ENCODE results near the gene BAIAP2L1.

BAIAP2L1 gene

DNA sequence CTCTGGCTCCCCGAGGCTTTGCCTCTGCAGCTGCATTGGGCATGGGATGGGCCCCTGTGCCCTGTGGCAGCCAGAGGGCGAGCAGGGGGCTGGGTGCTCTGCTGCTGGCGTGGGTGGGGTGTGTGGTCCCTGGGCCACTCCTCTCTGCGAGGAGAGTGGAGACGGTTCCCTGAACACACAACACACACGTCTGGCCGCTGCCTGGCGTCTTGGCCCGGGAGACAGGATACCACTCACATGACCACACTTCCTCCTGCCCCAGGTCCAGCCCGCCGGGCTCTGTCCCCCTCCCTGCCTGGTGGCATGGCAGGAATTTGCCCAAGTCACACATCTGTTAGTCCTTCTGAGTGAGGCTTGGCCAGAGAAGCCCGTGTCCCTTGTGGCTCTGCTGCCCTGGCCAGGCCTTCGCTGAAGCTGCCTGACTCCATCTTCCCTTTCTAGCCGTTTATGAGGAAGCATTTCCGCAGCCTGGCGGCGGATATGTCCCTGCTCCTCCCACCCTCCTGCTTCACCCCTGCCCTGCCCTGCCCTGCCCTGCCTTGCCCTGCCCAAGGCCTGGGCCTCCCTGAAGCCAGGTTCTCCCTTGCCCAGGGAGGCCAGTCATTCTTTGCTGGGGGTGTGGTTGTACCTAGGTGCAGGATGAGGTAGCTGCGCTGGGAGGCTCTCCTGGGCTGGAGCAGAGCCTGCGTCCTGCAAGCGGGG lies 116.4 kb downstream of the BAIAP2L1 start:
- DNase-seq (ENCODE audit: extremely low read depth, low read depth) = peak; percentile 26
- peak overlapping the region; percentile 79 for H3K4me3 ChIP-seq (replicated peaks; ENCODE audit: low read depth, low read length)
- TF ChIP-seq, protein P1, sequence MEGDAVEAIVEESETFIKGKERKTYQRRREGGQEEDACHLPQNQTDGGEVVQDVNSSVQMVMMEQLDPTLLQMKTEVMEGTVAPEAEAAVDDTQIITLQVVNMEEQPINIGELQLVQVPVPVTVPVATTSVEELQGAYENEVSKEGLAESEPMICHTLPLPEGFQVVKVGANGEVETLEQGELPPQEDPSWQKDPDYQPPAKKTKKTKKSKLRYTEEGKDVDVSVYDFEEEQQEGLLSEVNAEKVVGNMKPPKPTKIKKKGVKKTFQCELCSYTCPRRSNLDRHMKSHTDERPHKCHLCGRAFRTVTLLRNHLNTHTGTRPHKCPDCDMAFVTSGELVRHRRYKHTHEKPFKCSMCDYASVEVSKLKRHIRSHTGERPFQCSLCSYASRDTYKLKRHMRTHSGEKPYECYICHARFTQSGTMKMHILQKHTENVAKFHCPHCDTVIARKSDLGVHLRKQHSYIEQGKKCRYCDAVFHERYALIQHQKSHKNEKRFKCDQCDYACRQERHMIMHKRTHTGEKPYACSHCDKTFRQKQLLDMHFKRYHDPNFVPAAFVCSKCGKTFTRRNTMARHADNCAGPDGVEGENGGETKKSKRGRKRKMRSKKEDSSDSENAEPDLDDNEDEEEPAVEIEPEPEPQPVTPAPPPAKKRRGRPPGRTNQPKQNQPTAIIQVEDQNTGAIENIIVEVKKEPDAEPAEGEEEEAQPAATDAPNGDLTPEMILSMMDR (IDR thresholded peaks at IDR 0.05; ENCODE audit: low read depth, low read length, missing control alignments) = no peak

DNA sequence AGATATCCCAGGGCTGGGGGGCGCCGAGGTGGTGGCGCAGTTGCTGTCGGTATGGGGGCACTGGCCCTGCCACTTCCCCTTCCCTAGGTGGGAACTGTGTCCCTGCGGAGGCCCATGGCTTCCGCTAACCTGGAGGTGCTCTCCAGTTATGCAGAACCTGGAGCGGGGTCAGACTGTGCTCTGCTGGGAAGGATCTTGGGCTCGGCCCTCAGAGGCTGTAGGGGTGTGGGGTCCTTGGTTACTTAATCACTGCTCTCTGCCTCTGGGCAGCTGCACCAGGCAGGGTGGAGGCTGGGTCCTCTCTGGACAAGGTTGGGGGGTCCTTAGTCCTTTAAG lies 117.0 kb downstream of the BAIAP2L1 start:
- DNase-seq (ENCODE audit: extremely low read depth, low read depth) = no peak
- peak overlapping the region; percentile 79 for H3K4me3 ChIP-seq (replicated peaks; ENCODE audit: low read depth, low read length)
- TF ChIP-seq, protein P1 (IDR thresholded peaks at IDR 0.05; ENCODE audit: low read depth, low read length, missing control alignments) = no peak

DNA sequence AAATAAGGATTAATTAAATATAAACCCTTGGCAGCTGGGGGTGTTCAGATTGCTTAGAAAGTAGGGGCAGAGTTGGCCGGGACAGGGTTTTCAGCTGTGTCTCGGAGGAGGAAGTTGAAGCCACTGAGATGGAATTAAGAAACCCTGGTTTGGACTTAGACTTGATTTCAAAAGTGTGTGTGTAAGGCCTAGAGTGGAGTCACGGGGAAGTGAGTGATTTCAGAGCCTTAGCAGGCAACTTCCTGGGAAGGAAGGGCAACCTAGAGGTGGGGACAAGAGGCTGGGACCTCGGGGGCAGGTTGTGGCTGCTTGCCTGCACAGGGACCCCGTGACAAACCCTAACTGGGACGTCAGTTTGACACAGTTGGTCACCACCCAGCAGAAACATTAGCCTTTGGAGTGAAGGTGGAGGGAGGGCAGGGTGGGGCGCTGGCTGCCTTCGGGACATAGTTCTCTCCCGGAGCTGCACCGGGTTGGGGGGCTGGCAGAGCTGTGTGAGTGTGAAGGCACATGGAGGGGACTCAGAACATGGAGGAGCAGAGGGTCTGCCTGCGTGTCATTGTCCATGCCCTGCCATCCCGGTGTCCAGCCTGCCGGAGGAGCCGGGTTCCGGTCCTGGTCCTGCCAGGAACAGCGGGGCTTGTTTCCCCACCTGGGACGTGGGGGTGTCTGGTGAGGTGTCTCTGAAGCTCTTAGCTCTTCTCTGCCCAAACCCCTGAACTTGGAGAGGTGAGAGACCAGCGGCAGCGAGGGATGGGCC lies 117.6 kb downstream of the BAIAP2L1 start:
- TF ChIP-seq, protein P1 (IDR thresholded peaks at IDR 0.05; ENCODE audit: low read depth, low read length, missing control alignments) = no peak
- DNase-seq (ENCODE audit: extremely low read depth, low read depth) = no peak
- H3K4me3 ChIP-seq (replicated peaks; ENCODE audit: low read depth, low read length) = peak overlapping the region; percentile 79

DNA sequence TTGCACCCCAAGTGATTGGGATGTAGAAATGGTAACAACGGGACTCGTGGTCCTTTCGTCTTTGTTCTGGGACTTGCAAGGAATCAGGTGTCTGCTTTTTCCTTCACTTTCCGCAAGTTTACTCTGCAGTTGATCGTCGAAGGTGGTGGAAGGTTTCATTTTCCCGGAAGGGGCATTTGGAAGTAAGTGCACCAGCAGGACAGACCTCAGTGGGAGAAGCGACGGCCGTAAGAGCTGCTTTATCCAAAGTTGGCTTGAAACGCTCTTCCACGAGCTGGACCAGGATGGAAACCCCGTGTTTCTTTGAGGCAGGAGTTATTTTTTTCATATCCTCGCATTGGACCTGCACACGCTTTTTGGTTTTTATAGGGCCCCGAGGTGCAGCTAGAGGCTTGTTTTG lies 118.2 kb downstream of the BAIAP2L1 start:
- DNase-seq (ENCODE audit: extremely low read depth, low read depth) = no peak
- peak overlapping the region; percentile 79 for H3K4me3 ChIP-seq (replicated peaks; ENCODE audit: low read depth, low read length)
- TF ChIP-seq, protein P1 (IDR thresholded peaks at IDR 0.05; ENCODE audit: low read depth, low read length, missing control alignments) = no peak

DNA sequence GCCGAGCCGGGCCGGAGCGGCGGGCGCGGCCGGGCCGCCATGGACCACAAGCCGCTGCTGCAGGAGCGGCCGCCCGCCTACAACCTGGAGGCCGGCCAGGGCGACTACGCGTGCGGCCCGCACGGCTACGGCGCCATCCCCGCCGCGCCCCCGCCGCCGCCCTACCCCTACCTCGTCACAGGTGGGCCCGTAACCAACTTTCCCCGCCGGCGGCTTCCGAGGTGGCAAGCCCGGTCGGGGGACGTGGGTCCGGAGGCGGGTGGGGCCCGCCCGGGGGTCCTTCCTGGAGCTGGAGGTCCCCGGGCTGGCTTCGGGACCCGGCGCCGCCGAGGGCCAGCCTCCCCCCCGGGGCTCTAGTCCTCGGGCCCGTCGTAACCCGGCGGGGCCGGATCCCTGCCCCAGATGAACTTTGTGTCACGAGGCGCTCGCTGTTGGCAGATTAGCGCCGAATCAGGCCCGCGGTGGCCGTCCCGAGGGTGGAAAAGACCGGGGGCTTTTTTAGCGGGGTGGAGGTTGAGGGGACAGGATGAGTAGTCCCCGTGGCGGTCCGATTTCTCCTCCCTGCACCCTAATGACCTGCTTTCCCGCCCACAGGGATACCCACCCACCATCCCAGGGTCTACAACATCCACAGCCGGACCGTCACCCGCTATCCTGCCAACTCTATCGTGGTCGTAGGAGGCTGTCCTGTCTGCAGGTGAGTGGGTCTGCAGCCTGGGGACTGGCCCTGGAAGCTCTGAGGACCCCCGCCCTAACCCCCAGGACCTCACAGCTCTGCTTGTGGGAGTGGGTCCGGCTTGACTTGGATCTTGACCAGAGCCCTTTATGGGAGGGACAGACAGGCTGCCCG lies 118.9 kb downstream of the BAIAP2L1 start:
- peak overlapping the region; percentile 79 for H3K4me3 ChIP-seq (replicated peaks; ENCODE audit: low read depth, low read length)
- DNase-seq (ENCODE audit: extremely low read depth, low read depth) = no peak
- TF ChIP-seq, protein P1 (IDR thresholded peaks at IDR 0.05; ENCODE audit: low read depth, low read length, missing control alignments) = no peak

DNA sequence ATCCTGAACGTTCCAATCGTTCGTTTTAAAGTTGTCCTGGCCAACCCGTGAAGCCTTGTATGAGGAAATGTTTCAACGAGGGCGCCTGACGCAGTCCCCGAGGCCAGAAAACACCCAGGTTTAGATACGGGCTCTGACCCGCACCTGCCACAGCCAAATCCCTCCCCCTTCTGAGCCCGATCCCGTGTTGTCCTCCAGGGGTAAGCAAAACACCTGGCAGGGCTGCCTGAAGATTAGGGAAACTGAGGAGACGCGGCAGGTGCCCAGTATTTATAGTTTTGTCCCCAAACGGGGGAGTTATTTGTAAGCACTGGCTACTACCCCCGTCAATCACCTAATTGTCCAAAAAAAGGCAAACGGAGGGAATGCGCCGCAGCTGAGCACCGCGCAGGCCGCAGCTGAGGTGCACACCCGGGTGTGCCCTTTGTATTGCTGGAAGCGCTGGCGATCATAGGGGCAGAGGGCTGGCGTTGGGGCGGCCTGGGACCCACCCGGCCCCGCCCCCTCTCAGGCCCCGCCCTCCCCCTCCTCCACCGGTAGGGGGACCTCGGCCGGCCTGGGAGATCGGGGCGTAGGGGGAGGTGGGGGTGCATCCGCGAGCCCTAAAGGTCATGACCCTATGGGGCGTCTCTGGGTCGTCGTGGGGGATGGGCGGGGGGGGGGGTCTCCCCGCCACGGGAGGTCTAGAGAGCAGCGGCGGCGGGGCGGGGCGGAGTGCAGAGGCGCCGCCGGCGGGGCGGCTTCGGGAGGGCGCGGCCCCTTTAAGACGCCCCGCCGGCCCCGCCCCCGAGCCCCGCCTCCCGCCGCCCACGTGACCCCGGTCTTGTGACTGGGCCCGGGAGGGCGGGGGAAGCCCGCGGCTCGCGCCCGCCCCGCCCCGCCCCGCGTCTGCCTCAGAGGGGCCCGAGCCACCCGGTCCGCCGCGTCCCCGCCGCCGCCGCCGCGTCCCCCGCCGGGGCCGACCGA lies 119.8 kb downstream of the BAIAP2L1 start, which contains the start of gene BRI3:
TSS of gene BRI3 (plus strand) at position 896 of the 966 bp plus-strand sequence. CDS start 110 bp downstream, outside the sequence.
- TF ChIP-seq, protein P1 (IDR thresholded peaks at IDR 0.05; ENCODE audit: low read depth, low read length, missing control alignments) = no peak
- peak within 1 kb of the TSS; percentile 79 for H3K4me3 ChIP-seq (replicated peaks; ENCODE audit: low read depth, low read length)
- no peak for DNase-seq (ENCODE audit: extremely low read depth, low read depth)

All from HFF-Myc (cell line).